GM12878 (cell line): ENCODE data around the gene SRI. TPM values are rescaled to one million over a fixed set of nuclear protein-coding genes. Genes with fewer than 3 reads are reported as not detected.

ENCODE experiments used
- ATAC-seq: fragments of 200-7000 bp; cut with Tn5 transposase; 3 replicates; pipeline ENCODE4 v1.9.1; 2020; ENCODE audit warnings: mild to moderate bottlenecking, moderate library complexity
- BruUV-seq: library from RNA; stranded (reverse); fragments of 400-500 nt; replicated peaks from 2 replicates; lab custom pipeline; 2021; lab: Mats Ljungman, UMichigan
- CTCF ChIA-PET: fragments of 300-600 bp; sonication (Branson Sonifier 250); formaldehyde crosslinking; extraction: SDS; loops from one replicate; lab custom pipeline; 2021; ENCODE audit warnings: inconsistent platforms; lab: Yijun Ruan, JAX
- POLR2A ChIA-PET: fragments of 350-600 bp; formaldehyde crosslinking; extraction: SDS; loops from one replicate; lab custom pipeline; 2021; ENCODE audit warnings: inconsistent platforms; lab: Charles Lee
- RAD21 ChIA-PET: fragments of 300-600 bp; sonication (Branson Sonifier 250); formaldehyde crosslinking; loops from one replicate; lab custom pipeline; 2023; ENCODE audit warnings: antibody characterized with exemption; ENCODE audit not compliant: unreplicated experiment; lab: Charles Lee
- SMC1A ChIA-PET: fragments of 300-600 bp; sonication (Branson Sonifier 250); formaldehyde crosslinking; loops from one replicate; lab custom pipeline; 2023; ENCODE audit not compliant: unreplicated experiment, uncharacterized antibody; lab: Charles Lee
- DNase-seq: peaks from one replicate; pipeline ENCODE4 v3.0.0-alpha.2; 2011; ENCODE audit warnings: low read depth, low spot score
- FAIRE-seq: peaks from 3 replicates; lab custom pipeline; 2011; peaks lifted over from hg19 to GRCh38; lab: Jason Lieb, UNC
- H2AFZ ChIP-seq: 2 replicates; pipeline ENCODE4 v1.6.0; 2011; ENCODE audit warnings: low read depth, low read length, control low read depth; ENCODE audit not compliant: control insufficient read depth
- H3K27ac ChIP-seq: 2 replicates; pipeline ENCODE4 v1.5.1; 2011; ENCODE audit warnings: control low read depth; ENCODE audit not compliant: control insufficient read depth, insufficient read depth
- H3K27me3 ChIP-seq, 2 experiments: replicated peaks in 1 of 2; 2 replicates each; pipeline versions ENCODE4 v1.6.0 to v1.6.1; 2011; ENCODE audit warnings: low read length in 1 of 2; ENCODE audit not compliant: control insufficient read depth in 2 of 2, insufficient read depth in 2 of 2
- H3K36me3 ChIP-seq, 2 experiments: 2 replicates each; pipeline ENCODE4 v1.5.1; 2011; ENCODE audit warnings: low read length in 1 of 2; ENCODE audit not compliant: control insufficient read depth in 2 of 2, insufficient read depth in 2 of 2
- H3K4me1 ChIP-seq: 2 replicates; pipeline ENCODE4 v1.6.1; 2011; ENCODE audit warnings: mild to moderate bottlenecking, low read length, moderate library complexity, mixed read lengths; ENCODE audit not compliant: control insufficient read depth, insufficient read depth
- H3K4me2 ChIP-seq: 2 replicates; pipeline ENCODE4 v1.6.0; 2011; ENCODE audit warnings: control low read depth; ENCODE audit not compliant: control insufficient read depth, insufficient read depth
- H3K4me3 ChIP-seq: fragments of 200-600 bp; sonication (generic); 2 replicates; pipeline ENCODE4 v1.5.1; 2016
- H3K79me2 ChIP-seq: 2 replicates; pipeline ENCODE4 v1.6.0; 2011; ENCODE audit warnings: low read length; ENCODE audit not compliant: control insufficient read depth, insufficient read depth
- H3K9ac ChIP-seq: 2 replicates; pipeline ENCODE4 v1.8.0; 2011; ENCODE audit warnings: low read length, control low read depth, mixed read lengths; ENCODE audit not compliant: control insufficient read depth, insufficient read depth
- H3K9me3 ChIP-seq: replicated peaks from 3 replicates; pipeline ENCODE4 v1.5.1; 2011; ENCODE audit warnings: mild to moderate bottlenecking, low read length; ENCODE audit not compliant: control insufficient read depth, insufficient read depth
- H4K20me1 ChIP-seq: 2 replicates; pipeline ENCODE4 v1.6.0; 2011; ENCODE audit not compliant: control insufficient read depth, insufficient read depth
- EGR1 ChIP-seq, 2 experiments: IDR thresholded peaks; 1 replicate in 1 of 2; 2 replicates in 1 of 2; pipeline ENCODE4 v1.6.1; 2011 to 2012; ENCODE audit warnings: low read depth in 2 of 2, low read length in 2 of 2, borderline replicate concordance in 1 of 2, mild to moderate bottlenecking in 1 of 2, moderate library complexity in 1 of 2
- FOXK2 ChIP-seq: fragments of 450-650 bp; IDR thresholded peaks from 2 replicates; pipeline ENCODE4 v1.6.1; 2017; ENCODE audit warnings: mild to moderate bottlenecking, moderate library complexity
- IKZF1 ChIP-seq: fragments of 450-650 bp; conservative IDR thresholded peaks from 2 replicates; pipeline ENCODE4 v1.6.1; 2017; ENCODE audit warnings: antibody characterized with exemption, mild to moderate bottlenecking
- KDM1A ChIP-seq: fragments of 200-600 bp; sonication (generic); IDR thresholded peaks from 2 replicates; pipeline ENCODE4 v1.6.1; 2016; ENCODE audit warnings: borderline replicate concordance
- MYC ChIP-seq: IDR thresholded peaks from 2 replicates; pipeline ENCODE4 v1.6.1; 2011; ENCODE audit warnings: mild to moderate bottlenecking, low read length, moderate library complexity, inconsistent platforms; ENCODE audit not compliant: insufficient read depth, insufficient replicate concordance, insufficient read length, severe bottlenecking
- NR2F1 ChIP-seq: fragments of 450-650 bp; conservative IDR thresholded peaks from 2 replicates; pipeline ENCODE4 v1.6.1; 2017; ENCODE audit warnings: mild to moderate bottlenecking
- POLR2AphosphoS5 ChIP-seq: IDR thresholded peaks from 2 replicates; pipeline ENCODE4 v1.6.1; 2011; ENCODE audit warnings: mild to moderate bottlenecking, low read length, inconsistent platforms
- RCOR1 ChIP-seq: conservative IDR thresholded peaks from 2 replicates; pipeline ENCODE4 v1.6.1; 2012; ENCODE audit warnings: low read depth, low read length, improper control_type of control experiment
- SIX5 ChIP-seq: IDR thresholded peaks from 2 replicates; pipeline ENCODE4 v1.6.1; 2011; ENCODE audit warnings: mild to moderate bottlenecking, low read depth, low read length, moderate library complexity; ENCODE audit not compliant: severe bottlenecking
- SPI1 ChIP-seq: IDR thresholded peaks from 2 replicates; pipeline ENCODE4 v1.6.1; 2011; ENCODE audit warnings: low read depth, mild to moderate bottlenecking, low read length, moderate library complexity, borderline replicate concordance; ENCODE audit not compliant: insufficient read depth
- TCF3 ChIP-seq: IDR thresholded peaks from 2 replicates; pipeline ENCODE4 v1.6.1; 2012; ENCODE audit warnings: low read depth, mild to moderate bottlenecking, low read length, borderline replicate concordance; ENCODE audit not compliant: insufficient read depth
- USF2 ChIP-seq: IDR thresholded peaks from 2 replicates; pipeline ENCODE4 v1.6.1; 2011; ENCODE audit warnings: low read depth, low read length, improper control_type of control experiment, borderline replicate concordance
- in situ Hi-C: fragments of 300-500 bp; cut with MboI; formaldehyde crosslinking; loops from 9 replicates; pipeline ENCODE4 v1.14.3; 2018; ENCODE audit warnings: mixed read lengths
- intact Hi-C: fragments of 100-400 bp; cut with micrococcal nuclease; formaldehyde crosslinking; loops from one replicate; pipeline ENCODE4 v1.14.2; 2022; ENCODE audit not compliant: unreplicated experiment
- polyA plus RNA-seq, 11 experiments: library from polyadenylated mRNA; depleted of rRNA in 4 of 11; unstranded in 6 of 11; stranded (reverse) in 5 of 11; fragments of >200 nt; fragmentation: Nextera tagmentation in 4 of 11; fragmentation: Illumina TruSeq in 1 of 11; extraction: Ambion mirVana in 4 of 11; extraction: Trizol in 1 of 11; gene quantifications; 1 replicate in 1 of 11; 2 replicates in 10 of 11; pipeline versions ENCODE4 v1.2.1 to v1.2.3, GENCODE V29; 2011 to 2016; ENCODE audit warnings: inconsistent platforms in 2 of 11, missing spikeins in 2 of 11, low read depth in 1 of 11
- total RNA-seq, 4 experiments: library from RNA; depleted of rRNA in 3 of 4; stranded (reverse); fragments of >200 nt in 3 of 4; fragmentation: Illumina TruSeq in 1 of 4; extraction: Trizol in 1 of 4; gene quantifications; 2 replicates each; pipeline versions ENCODE4 v1.2.1 to v1.2.3, GENCODE V29; 2013 to 2021

Gene SRI
- total and polyA plus RNA-seq, 10 of the 15 experiments (the other 5 are each of a cell fraction or from before 2014, with no cell fraction given): 94.7 to 588 (median 242) TPM

- H3K27ac ChIP-seq: no peak overlapping the region
- SMC1A ChIA-PET: interaction anchor here (0.9 to 4.4 kb wide), 11 partner anchors 9 to 259 kb away, joined by 3 to 19 read pairs (median 10); no protein-coding TSS in a partner anchor
- no peak overlapping the region for H3K9ac ChIP-seq
- H3K4me2 ChIP-seq: no peak overlapping the region
- no peaks in the 10 kb centered on the region for H3K79me2 ChIP-seq
- peaks cover 5% of the 10 kb centered on the region; the same call in 1 of the 2 replicates for H3K4me1 ChIP-seq
- H3K36me3 ChIP-seq: no peaks in the 10 kb centered on the region; a peak in 1 of 4 replicates
- CTCF ChIA-PET: interaction anchor here (0.7 to 4.2 kb wide), 14 partner anchors 8 to 299 kb away, joined by 3 to 21 read pairs (median 4); no protein-coding TSS in a partner anchor
- in situ Hi-C loops: no loop called here
- H4K20me1 ChIP-seq: no peaks in the 10 kb centered on the region
- FAIRE-seq: no peak
- no peak for ATAC-seq
- H3K9me3 ChIP-seq: no peaks in the 10 kb centered on the region
- BruUV-seq: no TSS peak
- no peak for DNase-seq
- H2AFZ ChIP-seq: no peak overlapping the region
- intact Hi-C loops: no loop called here
- POLR2A ChIA-PET: interaction anchor here (1.1 to 3.1 kb wide), 4 partner anchors 17 to 35 kb away, joined by 3 to 15 read pairs (median 10); no protein-coding TSS in a partner anchor
- RAD21 ChIA-PET: interaction anchor here (1.2 to 3.1 kb wide), 6 partner anchors 16 to 35 kb away, joined by 3 to 25 read pairs (median 6); no protein-coding TSS in a partner anchor
- TF ChIP-seq KDM1A: no peak
- no peak for TF ChIP-seq SIX5
- TF ChIP-seq TCF3: no peak
- TF ChIP-seq USF2: no peak
- TF ChIP-seq EGR1 (IDR thresholded peaks at IDR 0.05; ENCODE audit: borderline replicate concordance in 1 of 2, low read depth in 2 of 2, low read length in 2 of 2): no peak
- TF ChIP-seq RCOR1: no peak
- TF ChIP-seq POLR2AphosphoS5: no peak
- no peak for TF ChIP-seq NR2F1
- no peak for TF ChIP-seq FOXK2
- no peak for TF ChIP-seq MYC
- TF ChIP-seq SPI1: no peak
- no peak for TF ChIP-seq IKZF1
- H3K27me3 ChIP-seq: no peaks in the 10 kb centered on the region
- H3K4me3 ChIP-seq: no peak overlapping the region
Measured at GRCh38 chr7:88185650-88186049, 34.2 kb downstream of the SRI start.
